ENCODE measurements around the gene MTREX.

DNA sequence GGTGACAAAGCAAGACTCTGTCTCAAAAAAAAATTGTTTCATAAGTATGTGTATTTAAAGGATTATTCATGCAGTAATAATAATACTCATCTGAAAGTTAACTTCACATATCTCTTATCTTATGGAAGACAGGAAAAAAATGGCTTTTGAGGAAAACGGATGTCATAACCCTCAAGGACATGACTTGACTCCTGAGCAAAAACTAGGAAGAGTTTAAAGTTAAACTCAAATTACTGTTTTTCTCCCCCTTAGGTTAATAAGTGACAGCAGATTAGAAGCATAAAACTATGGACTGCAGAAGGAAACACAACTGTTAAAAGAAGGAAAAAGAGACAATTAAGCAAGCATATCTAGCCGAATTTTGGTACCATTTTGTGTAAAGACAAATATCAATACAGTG lies 16.8 kb upstream of the MTREX start:
- TF ChIP-seq, protein P1, sequence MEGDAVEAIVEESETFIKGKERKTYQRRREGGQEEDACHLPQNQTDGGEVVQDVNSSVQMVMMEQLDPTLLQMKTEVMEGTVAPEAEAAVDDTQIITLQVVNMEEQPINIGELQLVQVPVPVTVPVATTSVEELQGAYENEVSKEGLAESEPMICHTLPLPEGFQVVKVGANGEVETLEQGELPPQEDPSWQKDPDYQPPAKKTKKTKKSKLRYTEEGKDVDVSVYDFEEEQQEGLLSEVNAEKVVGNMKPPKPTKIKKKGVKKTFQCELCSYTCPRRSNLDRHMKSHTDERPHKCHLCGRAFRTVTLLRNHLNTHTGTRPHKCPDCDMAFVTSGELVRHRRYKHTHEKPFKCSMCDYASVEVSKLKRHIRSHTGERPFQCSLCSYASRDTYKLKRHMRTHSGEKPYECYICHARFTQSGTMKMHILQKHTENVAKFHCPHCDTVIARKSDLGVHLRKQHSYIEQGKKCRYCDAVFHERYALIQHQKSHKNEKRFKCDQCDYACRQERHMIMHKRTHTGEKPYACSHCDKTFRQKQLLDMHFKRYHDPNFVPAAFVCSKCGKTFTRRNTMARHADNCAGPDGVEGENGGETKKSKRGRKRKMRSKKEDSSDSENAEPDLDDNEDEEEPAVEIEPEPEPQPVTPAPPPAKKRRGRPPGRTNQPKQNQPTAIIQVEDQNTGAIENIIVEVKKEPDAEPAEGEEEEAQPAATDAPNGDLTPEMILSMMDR (IDR thresholded peaks at IDR 0.05; ENCODE audit: poor library complexity): no peak
- TF ChIP-seq EZH2phosphoT487 (IDR thresholded peaks at IDR 0.05; ENCODE audit: low read depth, severe bottlenecking, unreplicated experiment): no peak
- no peak for TF ChIP-seq EZH2 (IDR thresholded peaks at IDR 0.05; ENCODE audit: borderline replicate concordance)

Measured in hepatocyte (in vitro differentiated cells).